HCT116 (cell line): ENCODE data around the gene ACTR8. TPM values are rescaled to one million over a fixed set of nuclear protein-coding genes. Genes with fewer than 3 reads are reported as not detected.

ENCODE experiments used
- ATAC-seq: fragments of 200-7000 bp; cut with Tn5 transposase; 2 replicates; pipeline ENCODE4 v1.9.1; 2020; ENCODE audit warnings: mild to moderate bottlenecking, moderate library complexity
- BruUV-seq: library from RNA; stranded (reverse); fragments of 400-500 nt; replicated peaks from 2 replicates; lab custom pipeline; 2021; lab: Mats Ljungman, UMichigan
- CTCF ChIA-PET: fragments of 300-600 bp; sonication (Branson Sonifier 250); formaldehyde crosslinking; loops from one replicate; lab custom pipeline; 2021; ENCODE audit warnings: antibody characterized with exemption; lab: Charles Lee
- POLR2A ChIA-PET: fragments of 300-600, 350-600 bp; sonication (Branson Sonifier 250); formaldehyde crosslinking; loops from one replicate; lab custom pipeline; 2021; ENCODE audit warnings: antibody characterized with exemption; lab: Charles Lee
- RAD21 ChIA-PET, 2 experiments: fragments of 300-600 bp; sonication (Branson Sonifier 250); formaldehyde crosslinking; loops; one replicate each; lab custom pipeline; 2023; ENCODE audit warnings: low total read pairs in 2 of 2; ENCODE audit not compliant: uncharacterized antibody in 2 of 2, unreplicated experiment in 2 of 2, low non-redundant PET in 1 of 2; lab: Charles Lee
- DNase-seq: peaks from one replicate; pipeline ENCODE4 v3.0.0-alpha.2; 2010; ENCODE audit warnings: low read depth, low spot score
- H2AFZ ChIP-seq: fragments of 200-600 bp; shearing (Covaris generic), sonication (generic); 2 replicates; pipeline ENCODE4 v1.6.1; 2017; ENCODE audit warnings: low read depth, mixed run types, mixed read lengths, antibody characterized with exemption, low read length; ENCODE audit not compliant: poor library complexity, severe bottlenecking
- H3K27ac ChIP-seq: 2 replicates; pipeline ENCODE4 v1.5.1; 2012; ENCODE audit warnings: low read depth, low read length
- H3K27me3 ChIP-seq: fragments of 200-600 bp; sonication (generic); 2 replicates; pipeline ENCODE4 v1.6.1; 2016; ENCODE audit warnings: mixed run types, low read length, mixed read lengths; ENCODE audit not compliant: insufficient read depth
- H3K36me3 ChIP-seq, 2 experiments: fragments of 200-500 bp in 1 of 2; fragments of 200-600 bp in 1 of 2; sonication (Bioruptor generic) in 1 of 2; sonication (generic) in 1 of 2; 2 replicates each; pipeline versions ENCODE4 v1.5.1 to v1.6.1; 2014 to 2016; ENCODE audit warnings: low read length in 2 of 2, inconsistent platforms in 1 of 2, mixed read lengths in 1 of 2, mixed run types in 1 of 2; ENCODE audit not compliant: insufficient read depth in 2 of 2, control insufficient read depth in 1 of 2
- H3K4me1 ChIP-seq, 2 experiments: fragments of 200-600 bp in 1 of 2; sonication (generic) in 1 of 2; 2 replicates each; pipeline versions ENCODE4 v1.5.1 to v1.6.1; 2012 to 2017; ENCODE audit warnings: low read length in 2 of 2, inconsistent platforms in 1 of 2, mild to moderate bottlenecking in 1 of 2, mixed read lengths in 1 of 2, mixed run types in 1 of 2, moderate library complexity in 1 of 2; ENCODE audit not compliant: insufficient read depth in 2 of 2, control insufficient read depth in 1 of 2
- H3K4me2 ChIP-seq: fragments of 200-600 bp; sonication (generic); 2 replicates; pipeline ENCODE4 v1.6.1; 2017; ENCODE audit warnings: mixed run types, low read length, mixed read lengths
- H3K4me3 ChIP-seq, 2 experiments: fragments of 200-600 bp in 1 of 2; sonication (generic) in 1 of 2; replicated peaks in 1 of 2; 2 replicates each; pipeline ENCODE4 v1.5.1; 2011 to 2016; ENCODE audit warnings: low read length in 2 of 2, control low read depth in 1 of 2, low read depth in 1 of 2, mild to moderate bottlenecking in 1 of 2, mixed read lengths in 1 of 2, mixed run types in 1 of 2
- H3K79me2 ChIP-seq: fragments of 200-600 bp; sonication (generic); 2 replicates; pipeline ENCODE4 v1.6.1; 2017; ENCODE audit warnings: mild to moderate bottlenecking, mixed run types, low read length, moderate library complexity, mixed read lengths; ENCODE audit not compliant: insufficient read depth
- H3K9ac ChIP-seq: fragments of 200-600 bp; sonication (generic); 2 replicates; pipeline ENCODE4 v1.6.1; 2016; ENCODE audit warnings: low read length, mixed read lengths
- H3K9me2 ChIP-seq: fragments of 200-600 bp; sonication (generic), shearing (Covaris generic); 2 replicates; pipeline ENCODE4 v1.6.1; 2017; ENCODE audit warnings: mixed run types, mild to moderate bottlenecking, moderate library complexity; ENCODE audit not compliant: insufficient read depth
- H3K9me3 ChIP-seq, 2 experiments: fragments of 200-500 bp in 1 of 2; fragments of 200-600 bp in 1 of 2; sonication (Bioruptor generic) in 1 of 2; sonication (generic) in 1 of 2; 2 replicates each; pipeline ENCODE4 v1.6.1; 2014 to 2017; ENCODE audit warnings: low read length in 2 of 2, mixed read lengths in 2 of 2, inconsistent platforms in 1 of 2, low read depth in 1 of 2, mild to moderate bottlenecking in 1 of 2, mixed run types in 1 of 2, moderate library complexity in 1 of 2; ENCODE audit not compliant: control insufficient read depth in 1 of 2, insufficient read depth in 1 of 2
- H4K20me1 ChIP-seq: fragments of 200-600 bp; sonication (generic), shearing (Covaris generic); 2 replicates; pipeline ENCODE4 v1.6.1; 2017; ENCODE audit warnings: mixed run types, mild to moderate bottlenecking, moderate library complexity; ENCODE audit not compliant: insufficient read depth
- ATF3 ChIP-seq: IDR thresholded peaks from 2 replicates; pipeline ENCODE4 v1.6.1; 2012
- CBX3 ChIP-seq: IDR thresholded peaks from 2 replicates; pipeline ENCODE4 v1.6.1; 2012; ENCODE audit warnings: low read depth
- CEBPB ChIP-seq: IDR thresholded peaks from 2 replicates; pipeline ENCODE4 v1.6.1; 2012; ENCODE audit warnings: low read depth
- CTCF ChIP-seq, 3 experiments: fragments of 200-600 bp in 1 of 3; sonication (generic) in 1 of 3; IDR thresholded peaks in 2 of 3; conservative IDR thresholded peaks in 1 of 3; 2 replicates each; pipeline ENCODE4 v1.5.1; 2012 to 2017; ENCODE audit warnings: low read depth in 2 of 3, low read length in 2 of 3, antibody characterized with exemption in 1 of 3, borderline replicate concordance in 1 of 3, control low read depth in 1 of 3, mild to moderate bottlenecking in 1 of 3, mixed read lengths in 1 of 3, mixed run types in 1 of 3, moderate library complexity in 1 of 3; ENCODE audit not compliant: insufficient read depth in 1 of 3
- EGR1 ChIP-seq: IDR thresholded peaks from 2 replicates; pipeline ENCODE4 v1.6.1; 2012; ENCODE audit warnings: low read depth
- ELF1 ChIP-seq: IDR thresholded peaks from 2 replicates; pipeline ENCODE4 v1.6.1; 2012; ENCODE audit warnings: low read depth, borderline replicate concordance
- EZH2 ChIP-seq: fragments of 200-600 bp; sonication (generic); IDR thresholded peaks from 2 replicates; pipeline ENCODE4 v1.6.1; 2017; ENCODE audit warnings: antibody characterized with exemption, mixed run types
- EZH2phosphoT487 ChIP-seq: fragments of 200-600 bp; IDR thresholded peaks from 2 replicates; pipeline ENCODE4 v1.6.1; 2018; ENCODE audit warnings: antibody characterized with exemption, borderline replicate concordance
- FOSL1 ChIP-seq: IDR thresholded peaks from 2 replicates; pipeline ENCODE4 v1.6.1; 2012; ENCODE audit warnings: low read depth
- JUND ChIP-seq: IDR thresholded peaks from 2 replicates; pipeline ENCODE4 v1.6.1; 2012
- MAX ChIP-seq: IDR thresholded peaks from 2 replicates; pipeline ENCODE4 v1.6.1; 2012
- RAD21 ChIP-seq: IDR thresholded peaks from 2 replicates; pipeline ENCODE4 v1.6.1; 2012; ENCODE audit warnings: low read depth, mild to moderate bottlenecking
- REST ChIP-seq: IDR thresholded peaks from 2 replicates; pipeline ENCODE4 v1.6.1; 2012; ENCODE audit warnings: low read depth
- SP1 ChIP-seq: IDR thresholded peaks from 2 replicates; pipeline ENCODE4 v1.6.1; 2012; ENCODE audit warnings: low read depth
- SRF ChIP-seq: IDR thresholded peaks from 2 replicates; pipeline ENCODE4 v1.6.1; 2012; ENCODE audit warnings: low read depth
- TCF7L2 ChIP-seq: IDR thresholded peaks from 2 replicates; pipeline ENCODE4 v1.7.0; 2011; ENCODE audit warnings: borderline replicate concordance, inconsistent platforms; ENCODE audit not compliant: insufficient read depth, insufficient read length; ENCODE audit errors: extremely low read depth
- YY1 ChIP-seq: IDR thresholded peaks from 2 replicates; pipeline ENCODE4 v1.6.1; 2011; ENCODE audit warnings: low read length, low read depth, moderate library complexity, mild to moderate bottlenecking; ENCODE audit not compliant: insufficient replicate concordance; ENCODE audit errors: extremely low read depth
- ZBTB33 ChIP-seq: IDR thresholded peaks from 2 replicates; pipeline ENCODE4 v1.6.1; 2011; ENCODE audit warnings: mild to moderate bottlenecking, low read length, moderate library complexity; ENCODE audit not compliant: insufficient replicate concordance; ENCODE audit errors: extremely low read depth
- ZFX ChIP-seq: fragments of 450-650 bp; IDR thresholded peaks from 2 replicates; pipeline ENCODE4 v1.6.1; 2017
- ZNF274 ChIP-seq: fragments of 200-500 bp; sonication (Bioruptor generic); IDR thresholded peaks from 2 replicates; pipeline ENCODE4 v1.6.1; 2014; ENCODE audit warnings: mild to moderate bottlenecking, low read depth, low read length, inconsistent platforms
- intact Hi-C: fragments of 100-400 bp; cut with micrococcal nuclease; formaldehyde crosslinking; loops from 2 replicates; pipeline ENCODE4 v1.10.0; 2022
- total RNA-seq: library from RNA; stranded (reverse); gene quantifications from one replicate; pipeline ENCODE4 v1.2.1, GENCODE V29; 2021; ENCODE audit not compliant: unreplicated experiment

The ACTR8 gene
- total RNA-seq, 1 experiment from 2014 or later: 25.5 TPM

- intact Hi-C loops: no loop called here
- H3K4me1 ChIP-seq: no peaks in the 10 kb centered on the region
- no peak overlapping the region for H3K4me3 ChIP-seq
- H2AFZ ChIP-seq: no peak overlapping the region
- ATAC-seq (no peak), DNase-seq (no peak)
- ChIA-PET POLR2A (no interaction called here), CTCF (no interaction called here), RAD21 (no interaction called here)
- H3K9me2 ChIP-seq: no peaks in the 10 kb centered on the region
- TF ChIP-seq EGR1 (no peak), YY1 (no peak), TCF7L2 (no peak), EZH2 (no peak), CTCF (IDR thresholded peaks at IDR 0.05 in 2 of 3, conservative IDR thresholded peaks at IDR 0.05 in 1 of 3; ENCODE audit: borderline replicate concordance in 1 of 3, insufficient read depth in 1 of 3, low read depth in 2 of 3, low read length in 2 of 3) (no peak), ELF1 (no peak), CEBPB (no peak), ATF3 (no peak), REST (no peak), SP1 (no peak), JUND (no peak), SRF (no peak), ZFX (no peak), RAD21 (no peak), ZBTB33 (no peak), MAX (no peak), ZNF274 (no peak), EZH2phosphoT487 (no peak), CBX3 (no peak), FOSL1 (no peak)
- no peaks in the 10 kb centered on the region for H3K27me3 ChIP-seq
- BruUV-seq: no TSS peak
- no peaks in the 10 kb centered on the region for H4K20me1 ChIP-seq
- no peaks in the 10 kb centered on the region for H3K9me3 ChIP-seq
- H3K27ac ChIP-seq: no peak overlapping the region
- H3K79me2 ChIP-seq: no peaks in the 10 kb centered on the region
- H3K36me3 ChIP-seq: no peaks in the 10 kb centered on the region; a peak in 1 of 4 replicates
- H3K9ac ChIP-seq: no peak overlapping the region
- no peak overlapping the region for H3K4me2 ChIP-seq
These were observed 61.9 kb downstream of the ACTR8 start for GRCh38 chr3:53820084-53820483.
